ENCODE measurements around the gene LRIT2.

Gene LRIT2

DNA sequence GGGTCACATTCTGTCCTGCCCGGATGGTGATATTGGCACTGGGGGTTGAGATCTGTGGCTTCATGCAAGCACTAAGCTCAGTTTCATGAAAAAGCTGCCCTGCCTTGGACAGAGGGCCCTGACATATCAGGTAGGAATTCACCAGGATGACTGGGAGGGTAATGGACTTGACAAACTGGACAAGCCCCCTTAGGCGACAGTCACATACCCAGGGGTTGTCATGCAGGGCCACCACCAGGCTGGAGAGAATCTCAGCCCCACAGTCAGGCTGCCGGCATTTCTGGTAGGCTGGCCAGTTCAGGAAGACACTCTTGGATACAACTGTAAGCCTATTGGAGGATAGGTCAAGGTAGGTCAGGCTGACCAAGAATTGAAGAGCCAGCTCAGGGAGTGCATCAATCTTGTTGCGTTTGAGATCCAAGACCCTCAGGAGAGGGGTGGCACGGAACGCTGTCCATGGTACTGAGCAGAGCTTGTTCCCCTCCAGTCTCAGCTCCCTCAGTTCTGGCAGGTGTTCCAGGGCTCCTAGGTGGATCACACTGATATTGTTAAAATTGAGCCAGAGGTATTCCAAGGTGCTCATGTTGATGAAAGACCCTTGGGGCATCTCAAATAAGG, 824 bp downstream of the LRIT2 start:
- H3K27ac ChIP-seq (ENCODE audit: extremely low read depth, low read depth, low read length): no peak overlapping the region
- no peak overlapping the region for H3K4me3 ChIP-seq (ENCODE audit: low read depth, low read length)
- peak; percentile 98 for TF ChIP-seq REST (tag by site-specific recombination; IDR thresholded peaks at IDR 0.05)
- no peak for TF ChIP-seq HIC1 (tag by site-specific recombination; IDR thresholded peaks at IDR 0.05)
- no peaks in the 10 kb centered on the region for H3K9me3 ChIP-seq (ENCODE audit: control insufficient read depth, insufficient read depth, low read depth, low read length)
- H3K4me1 ChIP-seq (ENCODE audit: control insufficient read depth, insufficient read depth, low read length): no peaks in the 10 kb centered on the region
- CTCF ChIA-PET: no interaction called here
- H3K36me3 ChIP-seq (ENCODE audit: control insufficient read depth in 2 of 2, insufficient read depth in 1 of 2, low read length in 2 of 2): no peaks in the 10 kb centered on the region
- POLR2A ChIA-PET: no interaction called here

DNA sequence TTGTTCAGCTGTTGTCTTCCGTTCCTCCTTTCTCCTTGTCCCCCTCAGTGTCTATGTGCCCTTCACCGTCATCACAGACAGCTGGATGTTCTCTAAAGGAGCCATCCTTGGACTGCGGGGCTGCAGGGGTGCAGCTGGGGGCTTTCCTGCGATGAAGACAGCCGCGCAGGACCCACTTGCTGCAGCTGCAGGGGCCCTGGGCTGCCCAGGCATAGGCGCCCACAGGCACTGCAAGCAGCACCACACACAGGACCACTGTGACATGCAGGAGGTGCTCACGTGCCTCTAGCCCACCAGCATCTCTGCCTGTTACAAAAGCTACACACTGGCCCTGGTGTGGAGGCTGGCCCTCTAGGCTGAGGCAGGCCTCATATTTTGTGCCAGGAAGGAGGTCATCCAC, 3.4 kb downstream of the LRIT2 start:
- Histone ChIP-seq H3K4me3 (ENCODE audit: low read depth, low read length) (no peak overlapping the region), H3K9me3 (ENCODE audit: control insufficient read depth, insufficient read depth, low read depth, low read length) (no peaks in the 10 kb centered on the region), H3K27ac (ENCODE audit: extremely low read depth, low read depth, low read length) (no peak overlapping the region), H3K36me3 (ENCODE audit: control insufficient read depth in 2 of 2, insufficient read depth in 1 of 2, low read length in 2 of 2) (no peaks in the 10 kb centered on the region), H3K4me1 (ENCODE audit: control insufficient read depth, insufficient read depth, low read length) (no peaks in the 10 kb centered on the region)
- CTCF ChIA-PET: interaction anchor here (0.6 kb wide), 1 partner anchor 425 kb away, joined by 3 read pairs; no protein-coding TSS in a partner anchor
- POLR2A ChIA-PET: no interaction called here
- TF ChIP-seq ZNF354C (tag by site-specific recombination; IDR thresholded peaks at IDR 0.05; ENCODE audit: borderline replicate concordance, low read depth): no peak
- no peak for TF ChIP-seq ZNF548 (tag by site-specific recombination; IDR thresholded peaks at IDR 0.05)
- TF ChIP-seq ZNF610 (tag by site-specific recombination; IDR thresholded peaks at IDR 0.05; ENCODE audit: borderline replicate concordance): no peak
- TF ChIP-seq ZNF571 (tag by site-specific recombination; IDR thresholded peaks at IDR 0.05): no peak
- TF ChIP-seq KLF17 (tag by site-specific recombination; IDR thresholded peaks at IDR 0.05): no peak
- no peak for TF ChIP-seq ZBTB1 (tag by site-specific recombination; IDR thresholded peaks at IDR 0.05)
- TF ChIP-seq ZNF549 (tag by site-specific recombination; IDR thresholded peaks at IDR 0.05): no peak
- no peak for TF ChIP-seq GLI2 (tag by site-specific recombination; IDR thresholded peaks at IDR 0.05; ENCODE audit: borderline replicate concordance, low read depth)
- TF ChIP-seq ZNF37A (tag by site-specific recombination; IDR thresholded peaks at IDR 0.05): no peak
- TF ChIP-seq PRDM1 (tag by site-specific recombination; IDR thresholded peaks at IDR 0.05): no peak
- TF ChIP-seq ZNF366 (tag by site-specific recombination; conservative IDR thresholded peaks at IDR 0.05): no peak
- no peak for TF ChIP-seq ZNF501 (tag by site-specific recombination; IDR thresholded peaks at IDR 0.05)
- TF ChIP-seq, protein P1, sequence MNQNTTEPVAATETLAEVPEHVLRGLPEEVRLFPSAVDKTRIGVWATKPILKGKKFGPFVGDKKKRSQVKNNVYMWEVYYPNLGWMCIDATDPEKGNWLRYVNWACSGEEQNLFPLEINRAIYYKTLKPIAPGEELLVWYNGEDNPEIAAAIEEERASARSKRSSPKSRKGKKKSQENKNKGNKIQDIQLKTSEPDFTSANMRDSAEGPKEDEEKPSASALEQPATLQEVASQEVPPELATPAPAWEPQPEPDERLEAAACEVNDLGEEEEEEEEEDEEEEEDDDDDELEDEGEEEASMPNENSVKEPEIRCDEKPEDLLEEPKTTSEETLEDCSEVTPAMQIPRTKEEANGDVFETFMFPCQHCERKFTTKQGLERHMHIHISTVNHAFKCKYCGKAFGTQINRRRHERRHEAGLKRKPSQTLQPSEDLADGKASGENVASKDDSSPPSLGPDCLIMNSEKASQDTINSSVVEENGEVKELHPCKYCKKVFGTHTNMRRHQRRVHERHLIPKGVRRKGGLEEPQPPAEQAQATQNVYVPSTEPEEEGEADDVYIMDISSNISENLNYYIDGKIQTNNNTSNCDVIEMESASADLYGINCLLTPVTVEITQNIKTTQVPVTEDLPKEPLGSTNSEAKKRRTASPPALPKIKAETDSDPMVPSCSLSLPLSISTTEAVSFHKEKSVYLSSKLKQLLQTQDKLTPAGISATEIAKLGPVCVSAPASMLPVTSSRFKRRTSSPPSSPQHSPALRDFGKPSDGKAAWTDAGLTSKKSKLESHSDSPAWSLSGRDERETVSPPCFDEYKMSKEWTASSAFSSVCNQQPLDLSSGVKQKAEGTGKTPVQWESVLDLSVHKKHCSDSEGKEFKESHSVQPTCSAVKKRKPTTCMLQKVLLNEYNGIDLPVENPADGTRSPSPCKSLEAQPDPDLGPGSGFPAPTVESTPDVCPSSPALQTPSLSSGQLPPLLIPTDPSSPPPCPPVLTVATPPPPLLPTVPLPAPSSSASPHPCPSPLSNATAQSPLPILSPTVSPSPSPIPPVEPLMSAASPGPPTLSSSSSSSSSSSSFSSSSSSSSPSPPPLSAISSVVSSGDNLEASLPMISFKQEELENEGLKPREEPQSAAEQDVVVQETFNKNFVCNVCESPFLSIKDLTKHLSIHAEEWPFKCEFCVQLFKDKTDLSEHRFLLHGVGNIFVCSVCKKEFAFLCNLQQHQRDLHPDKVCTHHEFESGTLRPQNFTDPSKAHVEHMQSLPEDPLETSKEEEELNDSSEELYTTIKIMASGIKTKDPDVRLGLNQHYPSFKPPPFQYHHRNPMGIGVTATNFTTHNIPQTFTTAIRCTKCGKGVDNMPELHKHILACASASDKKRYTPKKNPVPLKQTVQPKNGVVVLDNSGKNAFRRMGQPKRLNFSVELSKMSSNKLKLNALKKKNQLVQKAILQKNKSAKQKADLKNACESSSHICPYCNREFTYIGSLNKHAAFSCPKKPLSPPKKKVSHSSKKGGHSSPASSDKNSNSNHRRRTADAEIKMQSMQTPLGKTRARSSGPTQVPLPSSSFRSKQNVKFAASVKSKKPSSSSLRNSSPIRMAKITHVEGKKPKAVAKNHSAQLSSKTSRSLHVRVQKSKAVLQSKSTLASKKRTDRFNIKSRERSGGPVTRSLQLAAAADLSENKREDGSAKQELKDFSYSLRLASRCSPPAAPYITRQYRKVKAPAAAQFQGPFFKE (tag by site-specific recombination; IDR thresholded peaks at IDR 0.05; ENCODE audit: borderline replicate concordance): no peak
- TF ChIP-seq BCL11A (tag by site-specific recombination; IDR thresholded peaks at IDR 0.05; ENCODE audit: low read depth): no peak
- TF ChIP-seq HIC1 (tag by site-specific recombination; IDR thresholded peaks at IDR 0.05): no peak
- TF ChIP-seq ZNF423 (tag by site-specific recombination; IDR thresholded peaks at IDR 0.05): no peak
- TF ChIP-seq ZBTB8A (tag by site-specific recombination; IDR thresholded peaks at IDR 0.05): no peak
- no peak for TF ChIP-seq ZNF621 (tag by site-specific recombination; IDR thresholded peaks at IDR 0.05)
